GM18873 (cell line): ENCODE results near the gene MMP12.

Experiments
- ATAC-seq: cut with Tn5 transposase; IDR thresholded peaks from one replicate; pipeline ENCODE4 v1.9.1; 2021; ENCODE audit warnings: mild to moderate bottlenecking, moderate library complexity, moderate number of reproducible peaks; ENCODE audit not compliant: unreplicated experiment, low FRiP score

The MMP12 gene

DNA sequence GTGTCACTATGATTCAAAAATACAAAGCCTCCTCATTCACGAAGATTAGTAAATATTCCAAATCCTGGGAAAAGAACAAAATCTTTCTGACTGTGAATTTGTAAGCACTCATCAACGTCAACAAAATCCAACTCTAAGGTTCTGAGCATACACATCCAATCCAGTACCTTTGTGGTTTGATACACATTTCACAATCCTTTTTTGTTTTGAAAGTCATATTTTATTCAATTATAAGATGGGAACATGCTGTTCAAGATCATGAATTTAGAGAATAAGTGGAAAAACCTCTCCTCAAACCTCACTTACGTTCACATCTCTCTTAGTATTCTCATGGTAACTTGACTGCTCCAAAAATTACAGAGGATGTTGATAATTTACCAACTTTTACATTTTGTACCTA, 21.7 kb downstream of the MMP12 start:
- no peak for ATAC-seq

DNA sequence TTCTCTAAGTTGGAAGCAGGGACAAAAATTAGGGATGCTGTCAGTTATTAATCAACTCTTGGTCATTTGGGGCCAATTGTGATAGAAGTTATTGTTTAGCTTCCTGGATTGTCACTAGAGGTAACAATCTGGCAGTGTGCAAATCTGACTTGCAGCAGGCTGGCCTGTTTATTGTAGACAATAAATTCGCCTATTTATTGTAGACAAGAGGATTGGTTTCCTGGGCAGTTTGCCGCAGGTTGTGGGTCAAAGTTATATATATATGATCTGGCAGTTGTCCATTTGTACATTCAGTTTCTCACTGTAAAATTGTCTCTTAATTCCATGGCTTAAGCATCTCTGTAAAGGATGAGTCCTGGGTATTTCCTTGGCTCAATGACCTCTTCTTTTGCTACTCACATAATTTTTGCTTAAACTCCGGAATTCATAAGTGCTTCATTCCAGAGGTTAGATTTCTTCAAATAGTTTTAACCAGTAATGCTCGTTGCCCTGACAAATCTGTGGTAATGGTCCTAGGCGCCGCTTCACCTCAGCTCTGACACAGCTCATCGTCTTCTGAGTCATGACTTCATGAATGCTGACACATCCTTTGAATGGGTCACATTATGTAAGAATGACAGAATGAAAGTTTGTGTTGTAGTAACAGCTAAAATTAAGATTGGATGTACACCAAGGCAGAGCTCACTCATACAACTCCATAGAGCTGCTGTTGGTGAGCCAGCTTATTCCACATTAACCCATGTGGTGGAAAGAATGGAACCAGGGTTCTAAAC, 23.6 kb downstream of the MMP12 start:
- ATAC-seq, result no peak

DNA sequence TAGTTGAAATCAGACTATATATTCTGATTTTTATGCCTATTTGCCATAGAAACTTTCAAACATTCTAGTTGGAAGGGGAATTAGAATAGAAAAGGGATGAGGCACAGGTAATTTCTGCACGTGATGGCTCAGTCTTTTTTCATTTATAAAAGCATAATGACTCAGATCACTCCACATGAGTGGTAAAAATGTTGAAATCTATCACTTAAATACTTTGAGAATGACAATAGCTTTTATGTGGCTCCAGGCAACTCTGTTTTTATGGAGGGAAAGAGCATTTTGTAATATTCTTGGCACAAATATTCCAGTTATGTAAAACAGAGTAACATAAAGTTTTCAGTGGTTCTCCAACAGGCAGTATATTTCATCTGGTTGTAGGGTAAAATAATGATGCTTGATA, 25.5 kb downstream of the MMP12 start:
- no peak for ATAC-seq

DNA sequence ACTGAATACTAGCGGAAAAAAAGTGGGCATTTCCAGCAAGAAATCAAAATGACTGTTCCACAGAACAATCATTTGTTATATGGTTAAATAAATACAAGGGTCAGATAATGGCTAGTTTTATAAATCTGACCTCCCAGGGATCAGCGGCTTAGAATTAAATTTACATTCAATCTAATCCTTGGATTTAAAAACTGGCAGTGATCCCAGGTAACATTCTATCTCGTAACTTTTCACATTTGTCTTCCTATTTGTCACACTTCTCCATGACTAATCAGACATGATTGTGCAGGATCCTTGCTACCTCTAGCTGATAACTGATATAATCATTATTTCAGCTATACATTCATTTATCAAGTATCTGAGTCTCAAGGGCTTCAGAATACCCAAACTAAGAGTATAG, 28.5 kb downstream of the MMP12 start:
- no peak for ATAC-seq

DNA sequence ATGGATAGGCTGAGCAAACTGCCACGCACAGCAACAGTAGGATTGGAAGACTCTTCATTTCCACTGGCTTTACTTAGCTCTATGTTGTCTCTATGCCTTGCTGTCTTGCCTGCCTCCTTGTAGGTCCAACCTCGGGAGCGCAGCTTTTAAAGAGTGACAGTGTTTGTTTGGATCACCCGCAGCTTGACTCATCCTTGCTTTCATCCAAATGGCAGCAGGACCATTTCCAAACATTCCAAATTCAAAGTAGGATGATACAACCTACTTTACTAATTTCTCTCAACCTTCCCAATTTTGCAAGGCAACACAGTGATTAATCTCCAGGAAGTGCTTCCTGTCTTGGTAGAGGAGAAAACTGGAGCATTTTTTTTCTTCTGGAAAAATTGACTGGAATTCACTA, 31.3 kb downstream of the MMP12 start, which contains the start of gene MMP3:
TSS of gene MMP3 (minus strand) at position 121 of the 400 bp plus-strand sequence. CDS start at position 58, 63 bp downstream.
- no peak for ATAC-seq

DNA sequence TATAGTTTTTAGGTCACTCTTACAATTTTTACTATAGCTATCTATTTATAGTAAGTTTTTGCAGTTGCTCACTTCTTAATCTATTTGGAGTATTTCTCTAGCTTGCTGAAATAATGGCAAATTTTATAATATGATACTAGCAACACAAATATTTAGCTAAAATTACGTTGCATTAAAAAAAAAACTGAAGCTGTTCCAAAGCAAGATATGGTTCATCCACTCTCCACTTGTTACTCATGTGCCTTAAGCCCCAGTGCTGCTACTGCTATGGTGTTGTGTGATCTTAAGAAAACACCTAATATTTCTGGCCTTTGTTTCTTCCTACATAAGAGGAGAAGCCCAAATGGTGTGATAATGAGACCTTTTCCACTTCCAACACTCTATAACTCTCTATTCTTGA, 31.9 kb downstream of the MMP12 start:
- no peak for ATAC-seq

DNA sequence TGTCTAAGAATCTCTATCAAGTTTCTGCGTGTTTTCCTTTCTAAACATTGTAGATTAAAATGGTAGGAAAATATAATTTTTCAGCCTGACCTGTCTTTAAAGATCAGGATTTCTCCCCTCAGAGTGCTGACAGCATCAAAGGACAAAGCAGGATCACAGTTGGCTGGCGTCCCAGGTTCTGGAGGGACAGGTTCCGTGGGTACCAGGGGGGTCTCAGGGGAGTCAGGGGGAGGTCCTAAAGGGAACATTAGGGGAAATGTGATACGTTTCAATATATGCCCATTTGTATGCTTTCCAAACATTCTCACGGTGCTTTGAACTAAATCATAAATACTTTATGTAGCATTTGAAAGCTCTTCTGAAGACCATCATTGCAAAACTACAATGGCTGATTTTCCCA, 34.8 kb downstream of the MMP12 start:
- no peak for ATAC-seq

DNA sequence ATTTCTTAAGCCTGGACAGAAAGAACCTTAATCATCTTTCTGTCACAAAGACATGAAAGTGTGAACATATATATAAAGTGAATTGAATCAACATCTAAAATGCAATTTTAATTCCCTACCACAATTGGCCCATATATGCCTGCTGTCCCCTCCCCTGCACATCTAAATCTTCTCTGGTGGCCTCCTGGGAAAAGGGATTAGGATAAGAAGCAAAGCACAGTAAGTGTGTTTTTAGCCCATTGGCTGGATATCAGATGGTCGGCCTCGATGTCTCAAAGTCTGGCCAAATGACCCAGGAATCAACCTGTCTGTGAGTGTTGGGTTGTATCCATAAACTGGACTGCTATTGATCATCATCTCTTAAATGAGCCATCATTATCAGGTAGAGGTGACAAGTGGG, 37.1 kb downstream of the MMP12 start:
- ATAC-seq, result no peak

DNA sequence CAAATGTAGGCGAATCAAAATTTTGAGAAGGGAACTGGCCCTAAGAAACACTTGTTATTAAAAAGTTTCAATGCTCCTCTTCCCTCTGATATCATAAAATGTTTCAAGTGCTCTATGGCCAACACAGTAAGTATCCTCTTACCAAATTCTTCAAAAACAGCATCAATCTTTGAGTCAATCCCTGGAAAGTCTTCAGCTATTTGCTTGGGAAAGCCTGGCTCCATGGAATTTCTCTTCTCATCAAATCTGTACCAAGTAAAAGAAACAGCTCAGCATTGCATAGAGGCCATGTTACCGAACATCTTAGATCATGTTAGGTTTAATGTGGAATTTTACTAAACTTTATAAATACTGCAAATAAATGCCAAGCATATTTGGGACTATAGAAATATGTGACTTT, 37.6 kb downstream of the MMP12 start:
- ATAC-seq, result no peak

DNA sequence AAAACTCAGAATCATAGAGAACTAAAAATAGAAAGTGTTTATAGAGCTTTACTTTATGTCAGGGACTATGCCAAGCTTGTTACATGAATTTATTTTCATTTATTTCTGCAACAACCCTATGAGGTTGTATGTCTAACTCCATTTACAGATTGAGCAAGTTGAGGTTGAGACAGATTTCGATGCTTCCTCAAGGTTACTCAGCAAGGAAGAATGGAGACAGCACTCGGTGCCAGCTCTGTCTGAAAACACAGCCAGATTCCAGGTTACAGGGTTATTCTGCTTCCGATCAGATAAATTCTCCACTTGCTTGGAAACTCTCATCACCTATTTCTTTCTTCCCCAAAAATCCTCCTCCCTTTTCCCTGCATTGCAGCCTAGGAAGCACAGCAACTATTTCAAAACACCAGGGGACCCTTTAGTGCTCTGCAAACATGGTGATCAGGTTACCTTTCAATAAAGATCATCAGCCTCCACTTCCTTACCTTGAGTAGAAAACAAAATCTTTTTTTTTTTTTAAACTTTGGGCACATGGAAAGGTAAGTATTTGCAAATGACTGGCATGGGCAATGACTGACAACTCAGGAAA, 38.4 kb downstream of the MMP12 start:
- ATAC-seq, result no peak

DNA sequence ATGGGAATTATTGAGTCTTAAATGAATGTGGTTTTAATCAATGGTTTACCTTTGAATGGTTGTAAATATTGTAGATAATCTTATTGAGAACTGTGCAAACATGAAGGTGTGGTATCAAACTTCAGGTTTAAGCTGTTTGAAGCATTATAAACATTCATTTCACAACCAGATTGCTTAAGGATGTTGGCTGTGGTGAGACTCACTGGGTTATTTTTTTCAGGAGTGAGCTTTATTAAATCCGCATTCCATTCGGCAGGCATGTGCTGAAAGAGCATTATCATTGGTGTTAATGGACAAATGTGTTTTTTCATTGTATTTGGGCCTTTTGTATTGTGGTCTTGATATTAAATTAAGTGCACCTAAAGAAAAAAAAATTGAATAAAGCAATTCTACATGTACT, 41.1 kb downstream of the MMP12 start:
- ATAC-seq, result no peak

DNA sequence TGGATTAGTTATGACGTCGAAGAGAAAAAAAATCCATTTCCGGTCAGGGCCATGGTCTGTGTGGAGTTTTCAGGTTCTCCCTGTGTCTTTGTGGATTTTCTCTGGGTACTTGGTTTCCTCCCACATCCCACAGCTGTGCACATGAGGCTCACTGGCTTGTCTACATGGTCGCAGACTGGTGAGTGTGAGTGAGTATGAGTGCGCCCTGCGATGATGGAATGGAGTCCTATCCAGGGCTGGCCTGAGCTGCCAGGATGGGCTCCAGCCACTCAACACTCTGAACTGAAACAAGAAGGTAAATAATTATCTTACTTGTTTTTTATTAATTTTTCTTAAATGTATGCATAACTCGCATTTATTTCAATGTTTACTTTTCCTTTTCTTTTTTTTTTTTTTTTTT, 42.2 kb downstream of the MMP12 start:
- ATAC-seq, result no peak

DNA sequence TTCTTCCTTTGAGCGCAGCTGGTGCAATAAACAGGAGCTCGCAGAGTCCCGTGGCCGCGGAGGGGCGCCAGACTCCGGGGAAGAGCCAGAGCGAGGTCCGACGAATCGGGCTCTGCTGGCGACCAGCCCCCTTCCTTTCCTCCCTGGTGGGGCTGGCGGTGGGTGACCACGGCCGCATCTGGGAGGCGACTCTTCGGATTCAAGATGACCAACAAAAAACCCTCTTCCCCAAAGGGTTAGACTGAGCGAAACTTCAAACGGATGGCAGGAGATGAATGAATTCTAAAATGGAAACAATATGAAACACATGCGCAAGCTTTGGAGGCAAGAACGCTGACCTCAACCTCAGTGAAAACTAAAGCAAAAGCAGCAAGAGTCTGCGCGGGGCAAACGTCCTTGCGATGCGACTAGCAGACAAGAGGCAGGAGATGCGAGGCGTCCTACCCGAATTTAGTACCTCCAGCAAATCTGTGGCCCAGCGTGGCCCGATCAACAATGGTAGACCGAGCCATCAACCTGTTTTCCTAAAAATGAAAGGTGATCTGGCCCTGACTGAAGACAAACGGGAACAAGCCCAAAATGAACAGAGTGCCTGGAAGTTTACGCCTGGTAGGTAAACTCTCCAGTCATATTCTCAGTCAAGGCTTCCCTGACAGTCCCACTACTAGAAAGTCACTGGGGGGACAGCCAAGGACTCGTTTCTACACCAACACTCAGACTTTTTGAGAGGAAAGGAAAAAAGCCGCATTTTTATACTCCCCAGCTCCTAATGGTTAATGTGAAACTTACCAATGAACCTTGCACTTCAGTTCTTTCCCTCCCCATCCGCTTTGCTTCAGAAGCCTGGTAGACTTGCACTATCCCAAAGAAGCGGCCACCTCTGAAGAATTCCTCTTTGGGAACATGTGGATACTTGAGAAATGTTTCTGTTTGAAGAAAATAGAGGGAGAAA, 43.0 kb downstream of the MMP12 start:
- ATAC-seq, result no peak

DNA sequence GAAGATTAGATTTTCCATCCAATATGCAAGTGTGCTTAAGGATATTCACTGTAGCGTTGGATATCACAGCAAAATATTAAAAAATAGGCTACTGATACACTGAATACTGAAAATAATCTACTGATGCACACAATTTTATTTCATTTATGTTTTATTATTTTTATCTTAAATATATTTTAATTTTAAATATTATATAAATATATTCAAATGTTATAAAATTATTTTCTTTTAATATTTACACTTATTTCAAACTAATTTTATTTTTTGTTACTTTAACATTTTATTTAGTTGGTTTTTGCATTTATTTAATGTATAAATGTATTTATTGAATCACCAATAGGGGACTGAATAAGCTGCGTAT, 43.7 kb downstream of the MMP12 start:
- ATAC-seq, result no peak

DNA sequence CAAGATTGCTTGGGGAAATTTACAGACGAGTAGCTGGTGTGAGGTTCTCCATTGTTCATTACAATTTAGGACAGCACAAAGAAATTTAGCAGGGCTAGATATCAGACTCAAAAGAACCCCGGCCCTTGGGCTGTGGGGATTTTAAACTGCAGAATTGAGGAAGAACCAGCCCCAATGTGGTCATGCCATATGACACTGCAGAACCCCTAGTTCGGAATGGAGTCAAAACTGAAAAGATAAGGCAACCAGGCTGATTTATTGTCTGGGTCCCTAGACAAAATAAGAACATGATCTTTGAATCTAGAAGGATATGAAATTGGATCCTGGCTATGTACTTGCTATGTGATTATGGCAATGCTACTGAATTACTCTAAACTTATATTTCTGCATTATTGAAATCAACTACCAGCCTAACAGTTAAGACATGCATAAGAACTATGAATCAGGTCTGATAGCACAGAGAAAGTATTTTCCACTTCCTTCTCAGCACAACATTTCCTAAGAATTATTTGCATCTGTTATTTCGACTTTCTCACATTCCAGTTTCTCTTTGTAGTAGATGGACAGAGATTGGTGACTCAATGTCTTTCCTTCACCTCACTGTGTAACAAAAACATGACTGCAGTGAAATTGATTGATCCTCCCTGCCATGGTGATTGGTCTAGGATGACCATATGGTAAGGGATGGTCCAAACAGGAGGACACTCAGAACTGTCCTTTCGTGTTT, 44.6 kb downstream of the MMP12 start:
- no peak for ATAC-seq

DNA sequence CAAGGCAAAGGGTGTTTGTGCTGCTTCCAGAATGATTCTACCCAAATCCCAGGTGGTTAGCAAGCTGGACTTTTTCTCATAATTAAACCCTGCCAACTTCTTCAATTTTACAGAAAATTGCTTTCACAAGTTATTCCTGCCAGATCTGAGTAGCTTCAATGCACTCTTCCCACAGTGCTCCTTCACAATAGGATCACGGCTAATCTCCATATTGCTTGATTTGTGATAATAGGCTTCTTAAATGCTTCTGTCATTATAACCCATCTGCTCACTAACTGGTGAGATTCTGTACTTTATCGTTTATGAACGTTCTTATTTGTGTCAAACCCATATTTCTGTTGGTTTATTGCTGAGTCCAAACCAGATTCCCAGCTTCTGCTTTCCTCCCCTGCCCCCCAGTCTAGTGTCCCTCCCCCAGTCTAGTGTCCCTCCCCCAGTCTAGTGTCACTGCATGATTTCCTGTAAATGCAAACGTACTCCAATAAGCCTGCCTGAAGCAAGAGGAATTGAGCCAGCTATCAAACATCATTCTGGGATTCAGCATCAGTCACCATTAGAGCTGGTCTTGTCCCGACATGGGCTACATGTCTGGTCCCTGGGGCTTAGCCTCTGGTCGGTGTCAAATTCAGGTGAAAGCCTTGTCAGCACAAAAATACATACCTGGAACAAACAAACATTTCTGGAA, 45.3 kb downstream of the MMP12 start:
- no peak for ATAC-seq

DNA sequence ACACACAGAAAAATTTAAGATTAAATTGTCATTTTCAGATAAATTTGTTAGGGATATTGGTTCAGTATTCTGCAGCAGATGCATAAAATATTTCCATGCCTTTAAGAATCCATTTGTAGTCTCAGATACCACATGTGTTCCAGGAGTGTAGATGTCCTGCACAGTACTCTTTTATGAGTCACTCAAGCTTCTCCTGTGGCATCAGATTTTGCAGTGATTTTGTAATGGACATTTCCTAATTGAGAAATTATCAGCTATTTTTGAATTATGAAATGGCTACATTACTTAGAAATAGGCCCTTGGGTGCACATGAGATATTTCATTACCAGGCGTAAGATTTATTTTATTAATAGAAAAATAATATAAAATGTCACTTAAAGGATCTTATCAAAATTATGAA, 50.2 kb downstream of the MMP12 start:
- no peak for ATAC-seq

DNA sequence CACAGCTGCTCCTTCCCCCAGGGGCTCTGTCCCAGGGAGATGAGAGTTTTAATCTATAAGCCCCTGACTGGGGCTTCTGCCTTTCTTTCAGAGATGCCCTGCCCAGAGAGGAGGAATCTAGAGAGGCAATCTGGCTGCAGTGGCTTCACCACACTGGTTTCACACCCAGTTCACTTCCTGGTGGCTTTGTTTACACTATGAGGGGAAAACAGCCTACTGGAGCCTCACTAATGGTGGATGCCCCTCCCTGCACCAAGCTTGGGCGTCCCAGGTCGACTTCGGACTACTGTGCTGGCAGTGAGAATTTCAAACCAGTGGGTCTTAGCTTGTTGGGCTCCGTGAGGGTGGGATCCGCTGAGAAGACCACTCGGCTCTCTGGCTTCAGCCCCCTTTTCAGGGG, 55.3 kb downstream of the MMP12 start:
- ATAC-seq, result no peak

DNA sequence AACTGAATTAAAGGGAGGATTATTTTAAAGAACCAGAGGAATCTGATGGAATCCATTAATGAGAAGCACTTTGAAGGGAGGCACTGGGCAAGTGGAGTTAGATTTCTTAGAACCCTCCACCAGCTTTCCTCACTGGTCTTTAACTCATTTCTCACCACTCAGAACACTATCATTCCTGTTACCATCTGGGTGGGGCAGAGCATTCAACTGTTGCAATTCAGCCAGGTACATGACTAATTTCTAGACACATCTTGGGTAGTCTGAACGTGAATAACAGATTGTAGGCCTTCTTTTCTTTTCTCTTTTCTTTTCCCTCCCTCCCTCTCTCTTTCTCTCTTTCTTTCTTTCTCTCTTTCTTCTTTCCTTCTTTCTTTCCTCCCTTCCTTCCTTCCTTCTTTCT, 61.3 kb downstream of the MMP12 start:
- ATAC-seq, result no peak
